Measurements from ENCODE around the gene PRKAB1. TPM values are rescaled to one million over a fixed set of nuclear protein-coding genes. Genes with fewer than 3 reads are reported as not detected.

The PRKAB1 gene
- total and polyA plus RNA-seq, 2 donors = 15.6 to 27.9 TPM

DNA sequence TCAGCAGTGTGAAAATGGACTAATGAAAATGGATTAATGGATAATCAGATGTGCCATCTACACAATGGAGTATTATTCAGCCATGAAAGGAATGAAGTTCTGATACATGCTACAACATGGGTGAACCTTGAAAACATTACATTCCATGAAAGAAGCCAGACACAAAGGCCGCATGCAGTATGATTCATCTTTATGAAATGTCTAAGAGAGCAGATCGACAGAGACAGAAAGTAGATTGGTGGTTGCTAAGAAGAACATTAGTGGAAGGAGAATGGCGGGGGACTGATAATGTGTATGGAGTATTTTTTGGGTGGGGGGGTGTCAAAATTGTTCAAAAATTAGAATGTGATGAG lies 47.3 kb downstream of the PRKAB1 start:
- Histone ChIP-seq H3K4me3 (ENCODE audit: low read depth, low read length) (no peak overlapping the region), H3K27ac (ENCODE audit: low read depth) (no peak overlapping the region), H3K4me1 (ENCODE audit: insufficient read depth) (no peaks in the 10 kb centered on the region), H3K36me3 (ENCODE audit: insufficient read depth) (no peaks in the 10 kb centered on the region)
- WGBS = 96% methylated on average over 3 of the region's 3 CpGs
- DNase-seq (ENCODE audit: extremely low spot score) = no peak

DNA sequence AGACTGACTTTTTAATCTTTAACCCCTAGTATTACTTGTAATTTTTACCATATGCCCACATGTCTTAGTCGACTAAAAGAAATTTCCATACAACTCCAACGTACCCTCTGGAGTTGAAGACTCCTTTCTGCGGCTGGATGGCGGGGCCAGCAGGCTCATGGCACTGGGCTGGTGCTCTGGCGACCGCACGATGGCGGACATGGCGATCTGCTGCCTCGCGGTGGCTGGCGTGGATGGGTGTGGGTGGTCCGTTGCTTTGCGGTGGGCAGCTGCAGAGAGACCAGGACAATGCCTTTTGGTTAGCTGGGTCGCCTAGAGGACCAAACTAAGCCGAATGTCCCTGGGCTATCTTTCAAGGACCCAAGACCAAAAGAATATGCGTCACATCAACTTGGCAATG lies 50.2 kb downstream of the PRKAB1 start:
- no peaks in the 10 kb centered on the region for H3K36me3 ChIP-seq (ENCODE audit: insufficient read depth)
- no peak overlapping the region for H3K4me3 ChIP-seq (ENCODE audit: low read depth, low read length)
- H3K4me1 ChIP-seq (ENCODE audit: insufficient read depth) = no peaks in the 10 kb centered on the region
- H3K27ac ChIP-seq (ENCODE audit: low read depth) = no peak overlapping the region
- no peak for DNase-seq (ENCODE audit: extremely low spot score)
- WGBS = 99% methylated on average over 17 of the region's 17 CpGs

DNA sequence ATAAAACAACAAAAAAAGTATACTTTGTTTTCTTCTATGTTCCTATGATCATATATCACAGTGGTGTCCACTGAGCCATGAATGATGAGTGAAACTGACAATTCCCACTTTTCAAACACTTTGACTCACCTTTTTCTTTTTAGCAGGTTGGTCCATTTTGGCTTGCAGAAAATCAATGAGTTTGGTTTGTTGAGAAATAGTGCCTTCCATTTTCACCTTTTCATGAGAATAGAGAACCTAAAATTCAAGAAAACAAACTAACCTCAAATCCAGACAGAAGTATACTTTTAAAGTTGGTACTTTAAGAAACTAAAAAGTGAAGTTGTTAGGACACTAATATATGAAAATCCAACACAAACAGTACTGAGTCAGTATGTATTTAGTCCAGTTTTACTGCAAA lies 52.4 kb downstream of the PRKAB1 start:
- H3K36me3 ChIP-seq (ENCODE audit: insufficient read depth) = no peaks in the 10 kb centered on the region
- H3K27ac ChIP-seq (ENCODE audit: low read depth) = no peak overlapping the region
- H3K4me3 ChIP-seq (ENCODE audit: low read depth, low read length) = no peak overlapping the region
- no peak for DNase-seq (ENCODE audit: extremely low spot score)
- H3K4me1 ChIP-seq (ENCODE audit: insufficient read depth) = no peaks in the 10 kb centered on the region

DNA sequence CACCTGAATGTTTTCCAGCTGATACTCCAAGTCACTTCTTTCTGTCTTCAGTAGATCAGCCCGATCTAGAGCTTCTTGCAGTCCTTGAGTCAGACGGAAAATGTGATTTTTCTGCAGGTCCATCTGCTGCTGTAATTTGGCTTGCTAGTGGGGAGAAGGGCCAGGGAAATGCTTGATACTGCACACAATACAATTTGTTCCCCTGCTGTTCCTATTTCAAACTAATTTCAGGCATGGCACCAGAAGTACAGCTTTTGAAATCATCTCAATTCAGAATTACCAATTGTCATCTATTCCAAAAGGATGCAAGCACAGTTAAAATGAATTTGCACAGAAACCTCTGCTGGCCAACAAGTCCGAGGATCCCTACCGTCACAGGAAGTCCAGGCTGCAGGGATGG lies 53.4 kb downstream of the PRKAB1 start:
- WGBS = 95% methylated on average over 4 of the region's 4 CpGs
- DNase-seq (ENCODE audit: extremely low spot score) = no peak

GRCh38 chr12:119725523-119725922 lies 57.6 kb downstream of the PRKAB1 start:
- Histone ChIP-seq H3K4me1 (ENCODE audit: insufficient read depth) (no peaks in the 10 kb centered on the region), H3K4me3 (ENCODE audit: low read depth, low read length) (no peak overlapping the region), H3K27ac (ENCODE audit: low read depth) (no peak overlapping the region), H3K36me3 (ENCODE audit: insufficient read depth) (no peaks in the 10 kb centered on the region)
- no peak for DNase-seq (ENCODE audit: extremely low spot score)
- 93% methylated on average over 4 of the region's 4 CpGs for whole genome bisulfite sequencing

More for the DNA sequence above, 53.4 kb downstream of the PRKAB1 start:
- Histone ChIP-seq H3K27ac (ENCODE audit: low read depth) (no peak overlapping the region), H3K4me3 (ENCODE audit: low read depth, low read length) (no peak overlapping the region), H3K36me3 (ENCODE audit: insufficient read depth) (no peaks in the 10 kb centered on the region), H3K4me1 (ENCODE audit: insufficient read depth) (no peaks in the 10 kb centered on the region)

DNA sequence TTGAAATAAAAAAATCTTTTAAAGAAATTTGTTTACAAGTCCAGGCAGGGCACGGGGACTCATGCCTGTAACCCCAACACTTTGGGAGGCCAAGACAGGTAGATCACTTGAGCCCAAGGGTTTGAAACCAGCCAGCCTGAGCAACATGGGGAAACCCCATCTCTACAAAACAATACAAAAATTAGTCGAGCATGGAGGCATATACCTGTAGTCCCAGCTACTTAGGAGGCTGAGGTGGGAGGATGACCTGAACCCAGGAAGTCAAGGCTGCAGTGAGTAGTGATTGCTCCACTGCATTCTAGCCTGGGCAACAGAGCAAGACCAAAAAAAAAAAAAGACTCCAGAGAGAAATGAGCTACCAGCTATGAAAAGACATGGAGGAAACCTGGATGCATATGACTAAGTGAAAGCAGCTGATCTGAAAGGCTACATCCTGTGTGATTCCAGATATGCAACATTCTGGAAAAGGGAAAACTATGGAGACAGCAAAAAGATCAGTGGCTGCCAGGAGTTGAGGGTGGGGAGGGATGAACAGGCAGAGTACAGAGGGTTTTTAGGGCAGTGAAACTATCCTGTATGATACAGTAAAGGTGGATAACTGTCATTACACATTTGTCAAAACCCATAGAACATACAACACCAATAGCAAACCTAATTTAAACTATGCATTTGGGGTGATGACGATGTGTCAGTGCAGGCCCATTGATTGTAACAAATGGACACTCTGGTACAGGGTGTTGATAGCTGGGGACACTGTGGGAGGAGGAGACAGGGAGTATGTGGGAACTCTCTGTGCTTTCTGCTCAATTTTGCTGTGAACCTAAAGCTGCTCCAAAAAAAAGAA lies 59.9 kb downstream of the PRKAB1 start:
- Histone ChIP-seq H3K36me3 (ENCODE audit: insufficient read depth) (no peaks in the 10 kb centered on the region), H3K27ac (ENCODE audit: low read depth) (no peak overlapping the region), H3K4me1 (ENCODE audit: insufficient read depth) (no peaks in the 10 kb centered on the region), H3K4me3 (ENCODE audit: low read depth, low read length) (no peak overlapping the region)
- no peak for DNase-seq (ENCODE audit: extremely low spot score)
- 97% methylated on average over 3 of the region's 3 CpGs for WGBS

- Histone ChIP-seq H3K4me3 (ENCODE audit: low read depth, low read length) (no peak overlapping the region), H3K27ac (ENCODE audit: low read depth) (no peak overlapping the region)
- WGBS = 50% methylated on average over 6 of the region's 6 CpGs
Measured at GRCh38 chr12:119728444-119728745, 60.5 kb downstream of the PRKAB1 start.

DNA sequence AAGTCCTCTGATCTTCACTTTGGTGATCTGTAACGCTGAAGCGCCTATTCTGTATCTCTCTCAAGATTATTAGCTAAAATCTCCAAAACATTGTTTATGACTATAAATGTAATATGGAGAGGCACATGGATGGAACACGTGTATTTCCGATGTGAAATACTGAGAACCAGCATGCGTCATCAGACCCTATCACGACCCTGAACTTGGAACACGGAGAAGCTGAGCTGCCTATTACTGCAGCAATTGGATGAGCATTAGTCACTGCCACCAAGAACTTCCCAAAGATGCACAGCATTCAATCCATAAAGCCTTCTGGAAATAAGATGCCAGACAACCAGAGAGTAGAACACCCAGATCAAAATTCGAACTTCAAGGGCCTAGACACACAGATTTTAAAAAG lies 61.9 kb downstream of the PRKAB1 start:
- Histone ChIP-seq H3K4me1 (ENCODE audit: insufficient read depth) (no peaks in the 10 kb centered on the region), H3K27ac (ENCODE audit: low read depth) (no peak overlapping the region), H3K4me3 (ENCODE audit: low read depth, low read length) (no peak overlapping the region), H3K36me3 (ENCODE audit: insufficient read depth) (no peaks in the 10 kb centered on the region)
- 96% methylated on average over 8 of the region's 8 CpGs for WGBS
- no peak for DNase-seq (ENCODE audit: extremely low spot score)

More at GRCh38 chr12:119728444-119728745, 60.5 kb downstream of the PRKAB1 start:
- H3K4me1 ChIP-seq (ENCODE audit: insufficient read depth) = no peaks in the 10 kb centered on the region
- DNase-seq (ENCODE audit: extremely low spot score) = no peak
- no peaks in the 10 kb centered on the region for H3K36me3 ChIP-seq (ENCODE audit: insufficient read depth)

- no peak for DNase-seq (ENCODE audit: extremely low spot score)
- no peaks in the 10 kb centered on the region for H3K36me3 ChIP-seq (ENCODE audit: insufficient read depth)
- WGBS = 95% methylated on average over 13 of the region's 13 CpGs
- H3K4me1 ChIP-seq (ENCODE audit: insufficient read depth) = no peaks in the 10 kb centered on the region
- no peak overlapping the region for H3K27ac ChIP-seq (ENCODE audit: low read depth)
- H3K4me3 ChIP-seq (ENCODE audit: low read depth, low read length) = no peak overlapping the region
Measured at GRCh38 chr12:119730381-119730780, 62.4 kb downstream of the PRKAB1 start.

Small RNA genes within 50 kb of the gene (small RNA-seq; reads per million reads assigned to genes)
- gene RN7SKP197 = not detected

Other genes starting within 250 kb of the PRKAB1 start
- gene TMEM233, start 74.4 kb upstream of the PRKAB1 start, total RNA-seq = 1.4 TPM
- gene TMEM233, start 74.4 kb upstream of the PRKAB1 start, polyA plus RNA-seq = 0.61 TPM
- 23.3 TPM for gene CIT, start 209.2 kb downstream of the PRKAB1 start, total RNA-seq
- gene CIT, start 209.2 kb downstream of the PRKAB1 start, polyA plus RNA-seq = 1.7 TPM

All from urinary bladder (tissue), 4 donors.